ENCODE measurements around the gene TXNIP. TPM values are rescaled to one million over a fixed set of nuclear protein-coding genes. Genes with fewer than 3 reads are reported as not detected.

The TXNIP gene
- total and polyA plus RNA-seq, 4 experiments from 2014 or later = 933 to 4,310 (median 2,630) TPM

Other genes with a start within 250 kb of the TXNIP start
- gene RNF115, start 172.5 kb downstream of the TXNIP start, total RNA-seq = 10 to 100 TPM; 15.2 to 15.3 TPM
- gene RNF115, start 172.5 kb downstream of the TXNIP start, polyA plus RNA-seq = 1 to 10 TPM; 3.3 to 7.6 TPM
- gene POLR3C, start 172.4 kb downstream of the TXNIP start, total RNA-seq = 10 to 100 TPM; 43.5 to 44.8 TPM
- 10 to 100 TPM; 43.5 to 52.0 TPM for gene POLR3C, start 172.4 kb downstream of the TXNIP start, polyA plus RNA-seq
- 1 to 10 TPM; 3.1 to 5.6 TPM for gene NUDT17, start 150.9 kb downstream of the TXNIP start, total RNA-seq
- gene NUDT17, start 150.9 kb downstream of the TXNIP start, polyA plus RNA-seq = 1 to 10 TPM; 3.0 to 3.7 TPM
- 10 to 100 TPM; 30.3 to 33.6 TPM for gene PIAS3, start 137.5 kb downstream of the TXNIP start, total RNA-seq
- gene PIAS3, start 137.5 kb downstream of the TXNIP start, polyA plus RNA-seq = 10 to 100 TPM in 1 of 2 donors, 1 to 10 TPM in 1; 8.8 to 17.8 TPM
- not detected for gene ANKRD35, start 110.7 kb downstream of the TXNIP start, total RNA-seq
- gene ANKRD35, start 110.7 kb downstream of the TXNIP start, polyA plus RNA-seq = under 1 TPM in 1 of 2 donors, not detected in 1; 0.34 TPM
- 1 to 10 TPM; 5.4 to 5.5 TPM for gene ITGA10, start 86.5 kb downstream of the TXNIP start, total RNA-seq
- under 1 TPM; 0.17 to 0.30 TPM for gene ITGA10, start 86.5 kb downstream of the TXNIP start, polyA plus RNA-seq
- gene PEX11B, start 77.9 kb downstream of the TXNIP start, total RNA-seq = 10 to 100 TPM; 34.7 to 38.7 TPM
- 10 to 100 TPM; 54.4 to 55.3 TPM for gene PEX11B, start 77.9 kb downstream of the TXNIP start, polyA plus RNA-seq
- 100 to 1,000 TPM; 116 to 122 TPM for gene RBM8A, start 69.1 kb downstream of the TXNIP start, total RNA-seq
- 100 to 1,000 TPM; 129 to 169 TPM for gene RBM8A, start 69.1 kb downstream of the TXNIP start, polyA plus RNA-seq
- 10 to 100 TPM; 64.5 to 66.1 TPM for gene LIX1L, start 38.6 kb downstream of the TXNIP start, total RNA-seq
- 10 to 100 TPM; 35.3 to 35.7 TPM for gene LIX1L, start 38.6 kb downstream of the TXNIP start, polyA plus RNA-seq
- 1 to 10 TPM; 1.8 to 2.1 TPM for gene ANKRD34A, start 32.0 kb downstream of the TXNIP start, total RNA-seq
- gene ANKRD34A, start 32.0 kb downstream of the TXNIP start, polyA plus RNA-seq = under 1 TPM in 1 of 2 donors, not detected in 1; 0.60 TPM
- 10 to 100 TPM; 36.6 to 38.3 TPM for gene POLR3GL, start 31.9 kb downstream of the TXNIP start, total RNA-seq
- gene POLR3GL, start 31.9 kb downstream of the TXNIP start, polyA plus RNA-seq = 100 to 1,000 TPM in 1 of 2 donors, 10 to 100 TPM in 1; 95.3 to 164 TPM
- gene HJV, start 25.2 kb upstream of the TXNIP start, total RNA-seq = not detected
- gene HJV, start 25.2 kb upstream of the TXNIP start, polyA plus RNA-seq = not detected
- gene NBPF10, start 148.2 kb upstream of the TXNIP start, total RNA-seq = 1 to 10 TPM; 2.1 to 2.2 TPM
- under 1 TPM in 1 of 2 donors, not detected in 1; 0.18 TPM for gene NBPF10, start 148.2 kb upstream of the TXNIP start, polyA plus RNA-seq
- gene NOTCH2NLA, start 232.4 kb upstream of the TXNIP start, total RNA-seq = 10 to 100 TPM; 71.6 to 74.2 TPM
- 10 to 100 TPM; 13.8 to 15.5 TPM for gene NOTCH2NLA, start 232.4 kb upstream of the TXNIP start, polyA plus RNA-seq

Data from CD4-positive, alpha-beta memory T cell (primary cell).